Stimulated activated CD8-positive, alpha-beta memory T cell treated with anti-CD3 and anti-CD28 coated beads, Interleukin-7, amount 100 ng/mL, for 1 hour (primary cell): Measurements from ENCODE around the gene TBC1D22B.

Experiments used
- DNase-seq, 2 donors: peaks; one replicate each; pipeline ENCODE4 v3.0.0-alpha.2; 2020; ENCODE audit warnings: low read depth in 2 of 2

The TBC1D22B gene

GRCh38 chr6:37239950-37240713 lies 17.4 kb upstream of the TBC1D22B start:
- DNase-seq, result peak; percentile 11 to 26

DNA sequence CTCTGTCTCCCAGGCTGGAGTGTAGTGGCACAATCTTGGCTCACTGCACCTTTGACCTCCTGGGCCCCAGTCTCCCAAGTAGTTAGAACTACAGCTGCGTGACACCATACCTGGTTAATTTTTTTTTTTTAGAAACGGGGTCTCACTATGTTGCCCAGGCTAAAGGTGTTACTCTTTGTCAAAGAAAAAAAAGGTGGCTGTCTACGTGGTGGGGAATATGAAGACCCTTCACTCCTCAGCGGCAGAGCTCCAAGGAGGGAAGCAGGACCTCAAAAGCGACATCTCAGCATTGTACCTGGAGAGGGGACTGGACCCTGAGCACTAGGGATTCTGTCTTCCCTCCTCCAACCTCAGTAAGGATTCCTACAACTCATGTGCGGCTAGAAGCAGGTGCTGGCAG lies 16.4 kb upstream of the TBC1D22B start:
- DNase-seq, result no peak

DNA sequence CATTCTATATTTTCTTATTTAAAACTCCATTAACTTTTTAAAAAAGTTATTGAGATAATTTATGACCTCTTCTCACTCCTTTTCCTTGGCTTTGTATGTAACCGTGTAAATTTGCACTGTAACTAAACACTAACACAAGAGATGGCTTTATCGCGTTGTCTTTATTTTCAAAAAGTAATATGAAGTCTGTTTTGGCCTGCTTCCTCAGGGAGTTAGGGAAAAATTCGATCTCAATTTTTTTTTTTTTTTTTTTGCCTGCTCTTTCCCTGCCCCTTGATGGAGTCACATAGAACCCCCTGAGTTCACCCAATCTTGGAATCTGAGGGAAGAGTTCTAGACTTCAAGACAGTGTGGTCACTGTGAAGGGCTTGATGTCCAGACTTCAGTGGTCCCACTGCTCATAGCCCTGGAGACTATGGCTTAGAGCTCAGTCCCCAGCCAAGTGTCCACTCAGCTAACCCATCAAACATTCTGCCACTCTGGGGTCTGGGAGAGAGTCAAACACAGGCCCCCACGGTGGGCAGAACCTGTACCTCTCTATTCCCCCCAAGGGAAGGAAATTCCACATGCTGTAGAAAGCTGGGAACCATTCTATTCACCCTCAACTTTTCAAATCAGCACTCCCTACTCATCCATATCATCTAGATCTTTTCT lies 15.7 kb upstream of the TBC1D22B start:
- no peak for DNase-seq

GRCh38 chr6:37242429-37243052 lies 15.0 kb upstream of the TBC1D22B start:
- DNase-seq, result no peak

DNA sequence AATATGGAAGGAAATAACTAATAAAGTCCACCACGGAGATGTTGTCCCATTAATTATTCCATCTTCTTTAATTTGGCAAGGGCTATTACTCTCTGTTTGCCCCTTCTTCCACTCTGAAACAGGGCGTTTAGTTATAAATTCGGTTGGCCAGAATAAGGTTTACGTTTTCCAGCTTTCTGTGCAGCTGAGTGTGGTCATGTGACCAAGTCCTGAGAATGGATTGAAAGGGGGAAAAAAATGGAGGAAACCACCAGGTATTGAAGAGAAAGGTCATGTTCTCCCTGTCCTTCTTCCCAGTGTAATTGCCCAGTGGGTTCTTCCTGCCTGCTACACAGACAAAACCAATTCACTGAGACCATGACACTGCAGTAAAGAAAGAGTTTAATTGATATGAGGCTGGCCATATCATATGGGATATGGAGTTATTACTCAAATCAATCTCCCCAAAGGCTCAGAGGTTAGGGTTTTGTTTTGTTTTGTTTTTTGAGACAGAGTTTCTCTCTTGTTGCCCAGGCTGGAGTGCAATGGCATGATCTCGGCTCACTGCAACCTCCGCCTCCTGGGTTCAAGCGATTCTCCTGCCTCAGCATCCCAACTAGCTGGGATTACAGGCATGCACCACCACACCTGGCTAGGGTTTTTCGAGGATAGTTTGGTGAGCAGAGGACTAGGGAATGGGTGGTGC lies 14.3 kb upstream of the TBC1D22B start:
- DNase-seq, result no peak

GRCh38 chr6:37243816-37244370 lies 13.7 kb upstream of the TBC1D22B start:
- DNase-seq, result no peak

DNA sequence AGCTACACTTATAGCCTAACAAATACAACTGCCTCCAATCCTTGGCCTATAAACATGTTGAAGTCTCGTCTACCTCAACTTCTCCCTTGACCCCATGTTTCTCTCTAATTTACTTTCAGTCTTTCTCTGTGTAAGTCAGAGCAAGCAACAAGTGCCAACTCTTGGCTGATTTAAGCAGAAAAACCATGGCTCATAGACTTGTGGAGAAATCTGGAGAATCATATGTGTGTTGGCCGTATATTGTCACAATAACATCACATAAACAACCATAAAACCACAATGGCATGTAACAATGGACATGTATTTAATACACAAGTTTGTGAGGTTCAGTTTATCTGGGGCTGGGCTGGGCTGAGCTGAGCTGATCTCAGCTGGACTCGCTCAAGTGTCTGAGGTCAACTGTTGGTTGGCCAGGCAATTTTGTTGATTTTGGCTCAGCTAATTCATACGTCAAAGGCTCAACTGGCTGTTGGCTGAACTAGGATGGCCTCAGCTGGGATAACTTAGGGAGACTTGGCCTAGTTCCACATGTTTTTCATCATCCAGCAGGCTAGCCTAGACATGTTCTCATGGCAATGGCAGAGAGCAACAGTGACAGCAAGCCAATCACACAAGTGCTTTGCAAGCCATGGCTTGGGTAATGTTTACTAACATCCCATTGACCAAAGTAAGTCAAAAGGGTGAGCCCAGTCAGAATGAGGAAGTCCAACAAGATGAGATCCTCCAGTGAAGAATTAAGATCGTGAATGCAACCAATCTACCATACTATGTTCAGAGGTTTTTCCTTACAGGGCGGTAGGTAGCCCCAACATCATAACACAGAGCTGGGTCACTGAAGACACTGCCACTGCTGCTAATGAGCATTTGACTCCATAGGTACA lies 12.9 kb upstream of the TBC1D22B start:
- no peak for DNase-seq

DNA sequence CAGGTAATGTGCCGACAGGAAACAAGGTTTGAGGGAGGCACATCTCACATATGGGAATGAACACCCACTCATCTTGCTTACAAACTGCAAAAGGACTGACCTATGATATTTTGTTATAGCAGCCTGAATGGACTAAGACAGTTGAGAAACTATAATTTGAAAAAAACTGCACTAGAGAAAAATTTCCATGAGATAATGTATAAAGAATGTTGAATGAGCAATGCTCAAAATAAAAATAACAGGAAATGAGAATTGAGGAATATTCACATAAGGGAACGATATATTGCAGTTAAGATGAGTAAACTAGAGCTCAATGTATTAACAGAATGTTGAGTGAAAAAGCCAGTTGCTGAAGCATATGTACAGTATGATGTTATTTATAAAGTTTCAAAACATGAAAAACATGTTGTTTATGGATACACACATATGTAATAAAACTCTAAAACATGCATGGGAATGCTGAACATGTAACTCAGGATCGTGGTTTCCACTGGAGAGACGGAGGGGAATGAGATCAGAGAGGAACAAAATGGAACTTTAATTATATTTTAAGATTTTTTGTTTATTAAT lies 6.3 kb upstream of the TBC1D22B start:
- no peak for DNase-seq

DNA sequence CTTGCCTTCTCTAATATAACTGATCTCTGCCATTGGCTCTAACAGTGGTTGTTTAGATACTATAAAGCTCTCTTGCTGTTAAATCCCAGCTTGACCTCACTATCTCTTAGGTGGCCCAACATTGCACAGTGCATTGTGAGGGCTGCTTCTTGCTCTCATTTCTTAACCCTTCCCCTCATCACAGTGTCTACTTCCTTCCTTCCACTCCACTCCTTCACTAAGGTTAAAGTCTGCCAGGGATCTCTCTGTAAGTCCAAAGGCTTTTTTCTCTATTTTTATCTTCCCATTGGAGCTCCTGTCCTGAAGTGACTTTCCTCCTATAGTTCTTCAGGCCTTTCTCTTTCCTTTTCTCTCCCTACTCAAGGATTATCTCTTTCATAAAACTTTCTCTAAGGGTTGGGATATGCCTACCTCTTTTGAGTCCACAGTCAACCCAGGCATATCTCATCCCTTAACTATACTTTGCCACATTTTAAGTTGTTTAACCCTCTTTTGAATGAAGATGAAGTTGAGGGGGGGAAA lies 4.0 kb upstream of the TBC1D22B start:
- no peak for DNase-seq

- DNase-seq, result no peak
These were observed 2.7 kb upstream of the TBC1D22B start for GRCh38 chr6:37254881-37255280.

DNA sequence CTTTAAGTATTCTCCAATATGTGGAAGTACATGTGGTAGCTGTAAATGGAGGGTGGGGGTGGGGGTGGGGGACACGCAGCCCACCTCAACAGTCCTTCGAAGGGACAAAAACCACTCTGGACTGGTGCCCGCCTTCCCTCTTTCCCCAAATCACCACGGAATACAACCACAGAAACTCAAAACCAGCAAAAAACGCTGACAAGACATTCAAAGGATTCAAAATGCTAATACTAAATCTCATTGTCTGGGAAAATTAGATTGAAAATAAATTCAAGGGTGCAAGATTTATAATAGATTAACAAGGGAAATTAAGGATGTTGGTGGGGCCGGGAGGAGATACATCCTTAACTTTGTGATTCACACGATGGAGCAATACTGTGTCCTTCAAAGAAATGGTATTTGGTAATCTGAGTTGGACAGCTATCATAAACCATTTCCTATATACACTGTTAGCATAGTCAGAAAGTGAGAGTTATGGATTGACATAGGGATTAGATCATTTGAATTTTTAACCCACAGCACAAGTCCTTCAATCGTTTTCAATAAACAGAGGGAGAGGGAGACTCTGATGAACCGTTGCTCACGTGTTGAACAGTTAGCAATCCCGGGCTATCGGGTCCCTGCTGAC lies 766 bp upstream of the TBC1D22B start:
- DNase-seq, result no peak

GRCh38 chr6:37257320-37257633 lies 295 bp upstream of the TBC1D22B start:
- DNase-seq, result no peak

- DNase-seq, result no peak
These were observed 983 bp downstream of the TBC1D22B start for GRCh38 chr6:37258405-37259105.

GRCh38 chr6:37259191-37259590 lies 1.6 kb downstream of the TBC1D22B start:
- no peak for DNase-seq

- DNase-seq, result no peak
These were observed 2.5 kb downstream of the TBC1D22B start for GRCh38 chr6:37260040-37260439.

DNA sequence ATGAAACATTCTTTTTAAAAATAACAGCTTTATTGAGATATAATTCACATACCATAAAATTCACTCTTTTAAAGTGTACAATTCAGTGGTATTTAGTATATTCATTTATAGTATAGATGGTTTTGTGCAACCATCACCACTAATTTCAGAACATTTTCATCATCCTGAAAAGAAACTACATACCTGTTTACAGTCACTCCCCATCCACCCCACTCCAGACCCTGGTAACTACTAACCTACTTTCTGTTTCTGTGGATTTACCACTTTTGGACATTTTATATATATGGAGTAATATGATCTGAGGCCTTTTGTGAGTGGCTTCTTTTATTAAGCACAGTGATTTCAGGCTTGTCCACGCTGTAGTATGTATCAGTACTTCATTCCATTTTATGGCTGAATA lies 2.9 kb downstream of the TBC1D22B start:
- no peak for DNase-seq

DNA sequence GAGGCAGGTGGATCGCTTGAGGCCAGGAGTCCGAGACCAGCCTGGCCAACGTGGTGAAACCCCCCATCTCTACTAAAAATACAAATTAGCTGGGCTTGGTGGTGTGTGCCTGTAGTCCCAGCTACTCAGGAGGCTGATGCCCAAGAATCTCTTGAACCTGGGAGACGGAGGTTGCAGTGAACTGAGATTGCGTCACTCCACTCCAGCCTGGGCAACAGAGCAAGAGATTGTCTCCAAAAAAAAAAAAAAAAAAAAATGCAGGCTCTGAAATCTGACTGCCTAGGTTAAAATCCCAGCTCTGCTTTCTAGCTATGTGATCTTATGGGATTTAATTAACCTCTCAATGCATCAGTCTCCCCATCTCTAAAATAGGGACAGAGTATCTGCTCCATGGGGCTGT lies 3.6 kb downstream of the TBC1D22B start:
- no peak for DNase-seq

- DNase-seq, result no peak
These were observed 5.0 kb downstream of the TBC1D22B start for GRCh38 chr6:37262446-37263026.

- no peak for DNase-seq
These were observed 7.4 kb downstream of the TBC1D22B start for GRCh38 chr6:37265001-37265400.
